ENCODE results near the gene AKAP1. TPM values are rescaled to one million over a fixed set of nuclear protein-coding genes. Genes with fewer than 3 reads are reported as not detected.

AKAP1 gene
- total RNA-seq, 5 donors from 2014 or later (not counting 1 experiment from before 2014, with no cell fraction given): 28.9 to 42.5 (median 35.6) TPM

GRCh38 chr17:57142925-57143324, 57.9 kb downstream of the AKAP1 start:
- ChIA-PET POLR2A (no interaction called here), CTCF (interaction anchor here (0.5 to 1.3 kb wide), 2 partner anchors 9 to 640 kb away, joined by 3 to 5 read pairs; no protein-coding TSS in a partner anchor)
- peaks cover 0 to 17% of the 10 kb centered on the region in 2 experiments for H3K27me3 ChIP-seq (replicated peaks in 1 of 2; ENCODE audit: control insufficient read depth in 2 of 2, extremely low read depth in 1 of 2, insufficient read depth in 2 of 2, low read length in 1 of 2)
- Mint-ChIP-seq H3K27me3 (peaks cover 0 to 3% of the 10 kb centered on the region in 2 donors), H3K4me3 (no peak overlapping the region), H3K4me1 (no peaks in the 10 kb centered on the region), H3K27ac (no peak overlapping the region), H3K9me3 (no peaks in the 10 kb centered on the region), H3K36me3 (no peaks in the 10 kb centered on the region)
- DNase-seq: no peak
- no peaks in the 10 kb centered on the region for H3K4me1 ChIP-seq (ENCODE audit: control insufficient read depth in 1 of 2, extremely low read depth in 1 of 2, insufficient read depth in 2 of 2, low read length in 2 of 2)
- H3K9me3 ChIP-seq: no peaks in the 10 kb centered on the region
- ATAC-seq (replicated peaks in 1 of 4): no peak
- H3K36me3 ChIP-seq (ENCODE audit: control insufficient read depth in 2 of 2, extremely low read depth in 1 of 2, insufficient read depth in 1 of 2, low read length in 1 of 2): no peaks in the 10 kb centered on the region
- WGBS (ENCODE audit: insufficient coverage): 67% methylated on average over 3 of the region's 4 CpGs
- no peak overlapping the region for H3K4me3 ChIP-seq (ENCODE audit: control insufficient read depth in 1 of 2, extremely low read depth in 1 of 2, low read length in 1 of 2)
- no peak overlapping the region for H3K27ac ChIP-seq (ENCODE audit: low read length)

- peaks cover 0 to 3% of the 10 kb centered on the region in 2 donors for H3K27me3 Mint-ChIP-seq
- no peaks in the 10 kb centered on the region for H3K4me1 ChIP-seq (ENCODE audit: control insufficient read depth in 1 of 2, extremely low read depth in 1 of 2, insufficient read depth in 2 of 2, low read length in 2 of 2)
- 67% methylated on average over 2 of the region's 2 CpGs for WGBS (ENCODE audit: insufficient coverage)
- no peaks in the 10 kb centered on the region for H3K4me1 Mint-ChIP-seq
- H3K27ac ChIP-seq (ENCODE audit: low read length): no peak overlapping the region
- H3K9me3 Mint-ChIP-seq: no peaks in the 10 kb centered on the region
- H3K36me3 ChIP-seq (ENCODE audit: control insufficient read depth in 2 of 2, extremely low read depth in 1 of 2, insufficient read depth in 1 of 2, low read length in 1 of 2): no peaks in the 10 kb centered on the region
- ChIA-PET POLR2A (no interaction called here), CTCF (interaction anchor here (0.5 to 1.3 kb wide), 4 partner anchors 9 to 780 kb away, joined by 3 to 5 read pairs (median 4); no protein-coding TSS in a partner anchor)
- no peak overlapping the region for H3K4me3 Mint-ChIP-seq
- H3K36me3 Mint-ChIP-seq: no peaks in the 10 kb centered on the region
- ATAC-seq (replicated peaks in 1 of 4) (no peak), DNase-seq (no peak)
- no peak overlapping the region for H3K4me3 ChIP-seq (ENCODE audit: control insufficient read depth in 1 of 2, extremely low read depth in 1 of 2, low read length in 1 of 2)
- H3K9me3 ChIP-seq: no peaks in the 10 kb centered on the region
- no peak overlapping the region for H3K27ac Mint-ChIP-seq
- H3K27me3 ChIP-seq (replicated peaks in 1 of 2; ENCODE audit: control insufficient read depth in 2 of 2, extremely low read depth in 1 of 2, insufficient read depth in 2 of 2, low read length in 1 of 2): peaks cover 0 to 12% of the 10 kb centered on the region in 2 experiments
Measured at GRCh38 chr17:57143361-57143760, 58.3 kb downstream of the AKAP1 start.

- Histone ChIP-seq H3K27me3 (replicated peaks in 1 of 2; ENCODE audit: control insufficient read depth in 2 of 2, extremely low read depth in 1 of 2, insufficient read depth in 2 of 2, low read length in 1 of 2) (peaks cover 0 to 11% of the 10 kb centered on the region in 2 experiments), H3K27ac (ENCODE audit: low read length) (no peak overlapping the region), H3K36me3 (ENCODE audit: control insufficient read depth in 2 of 2, extremely low read depth in 1 of 2, insufficient read depth in 1 of 2, low read length in 1 of 2) (no peaks in the 10 kb centered on the region), H3K4me3 (ENCODE audit: control insufficient read depth in 1 of 2, extremely low read depth in 1 of 2, low read length in 1 of 2) (no peak overlapping the region), H3K4me1 (ENCODE audit: control insufficient read depth in 1 of 2, extremely low read depth in 1 of 2, insufficient read depth in 2 of 2, low read length in 2 of 2) (no peaks in the 10 kb centered on the region), H3K9me3 (no peaks in the 10 kb centered on the region)
- ATAC-seq (replicated peaks in 1 of 4) (no peak), DNase-seq (no peak)
- H3K4me3 Mint-ChIP-seq: no peak overlapping the region
- no peaks in the 10 kb centered on the region for H3K4me1 Mint-ChIP-seq
- no peaks in the 10 kb centered on the region for H3K36me3 Mint-ChIP-seq
- ChIA-PET CTCF (interaction anchor here (0.7 to 1.3 kb wide), 3 partner anchors 387 to 779 kb away, joined by 3 to 4 read pairs (median 3); no protein-coding TSS in a partner anchor), POLR2A (interaction anchor here in 1 of 2 donors (0.6 kb wide), 1 partner anchor 1236 kb away, joined by 3 read pairs; no protein-coding TSS in a partner anchor)
- WGBS (ENCODE audit: insufficient coverage): 74% methylated on average over 5 of the region's 5 CpGs
- peaks cover 0 to 5% (median 3%) of the 10 kb centered on the region in 3 donors for H3K9me3 Mint-ChIP-seq
- no peak overlapping the region for H3K27ac Mint-ChIP-seq
- peaks cover 3 to 4% of the 10 kb centered on the region in 2 donors for H3K27me3 Mint-ChIP-seq
Measured at GRCh38 chr17:57143919-57144318, 58.9 kb downstream of the AKAP1 start.

GRCh38 chr17:57144567-57144966, 59.5 kb downstream of the AKAP1 start:
- H3K27ac Mint-ChIP-seq: no peak overlapping the region
- WGBS (ENCODE audit: insufficient coverage): 100% methylated on average over 1 of the region's 7 CpGs
- H3K27ac ChIP-seq (ENCODE audit: low read length): no peak overlapping the region

GRCh38 chr17:57145347-57145746, 60.3 kb downstream of the AKAP1 start:
- POLR2A ChIA-PET: no interaction called here
- no peak overlapping the region for H3K4me3 Mint-ChIP-seq
- H3K9me3 ChIP-seq: no peaks in the 10 kb centered on the region
- H3K27me3 ChIP-seq (replicated peaks in 1 of 2; ENCODE audit: control insufficient read depth in 2 of 2, extremely low read depth in 1 of 2, insufficient read depth in 2 of 2, low read length in 1 of 2): peaks cover 0 to 18% of the 10 kb centered on the region in 2 experiments
- H3K4me3 ChIP-seq (ENCODE audit: control insufficient read depth in 1 of 2, extremely low read depth in 1 of 2, low read length in 1 of 2): no peak overlapping the region
- no peaks in the 10 kb centered on the region for H3K4me1 Mint-ChIP-seq
- no peak for DNase-seq
- H3K4me1 ChIP-seq (ENCODE audit: control insufficient read depth in 1 of 2, extremely low read depth in 1 of 2, insufficient read depth in 2 of 2, low read length in 2 of 2): no peaks in the 10 kb centered on the region
- CTCF ChIA-PET: no interaction called here
- H3K9me3 Mint-ChIP-seq: peaks cover 0 to 6% (median 4%) of the 10 kb centered on the region in 3 donors
- WGBS (ENCODE audit: insufficient coverage): 75% methylated on average over 1 of the region's 5 CpGs
- H3K36me3 Mint-ChIP-seq: no peaks in the 10 kb centered on the region
- H3K27me3 Mint-ChIP-seq: peaks cover 4 to 6% of the 10 kb centered on the region in 2 donors
- H3K27ac ChIP-seq (ENCODE audit: low read length): no peak overlapping the region
- no peak overlapping the region for H3K27ac Mint-ChIP-seq
- ATAC-seq (replicated peaks in 1 of 4): no peak
- no peaks in the 10 kb centered on the region for H3K36me3 ChIP-seq (ENCODE audit: control insufficient read depth in 2 of 2, extremely low read depth in 1 of 2, insufficient read depth in 1 of 2, low read length in 1 of 2)

More at GRCh38 chr17:57144567-57144966, 59.5 kb downstream of the AKAP1 start:
- ChIA-PET CTCF (no interaction called here), POLR2A (interaction anchor here in 1 of 2 donors (0.6 kb wide), 1 partner anchor 1235 kb away, joined by 3 read pairs; no protein-coding TSS in a partner anchor)
- Mint-ChIP-seq H3K4me1 (no peaks in the 10 kb centered on the region), H3K9me3 (peaks cover 0 to 6% (median 4%) of the 10 kb centered on the region in 3 donors), H3K27me3 (peaks cover 4 to 6% of the 10 kb centered on the region in 2 donors), H3K36me3 (no peaks in the 10 kb centered on the region), H3K4me3 (no peak overlapping the region)
- no peaks in the 10 kb centered on the region for H3K9me3 ChIP-seq
- H3K4me1 ChIP-seq (ENCODE audit: control insufficient read depth in 1 of 2, extremely low read depth in 1 of 2, insufficient read depth in 2 of 2, low read length in 2 of 2): no peaks in the 10 kb centered on the region
- H3K27me3 ChIP-seq (replicated peaks in 1 of 2; ENCODE audit: control insufficient read depth in 2 of 2, extremely low read depth in 1 of 2, insufficient read depth in 2 of 2, low read length in 1 of 2): peaks cover 0 to 17% of the 10 kb centered on the region in 2 experiments
- no peak overlapping the region for H3K4me3 ChIP-seq (ENCODE audit: control insufficient read depth in 1 of 2, extremely low read depth in 1 of 2, low read length in 1 of 2)
- ATAC-seq (replicated peaks in 1 of 4) (no peak), DNase-seq (no peak)
- H3K36me3 ChIP-seq (ENCODE audit: control insufficient read depth in 2 of 2, extremely low read depth in 1 of 2, insufficient read depth in 1 of 2, low read length in 1 of 2): no peaks in the 10 kb centered on the region

- Mint-ChIP-seq H3K4me3 (no peak overlapping the region), H3K9me3 (peaks cover 0 to 6% (median 4%) of the 10 kb centered on the region in 3 donors), H3K27me3 (peaks cover 4 to 6% of the 10 kb centered on the region in 2 donors), H3K27ac (no peak overlapping the region), H3K36me3 (no peaks in the 10 kb centered on the region), H3K4me1 (no peaks in the 10 kb centered on the region)
- ATAC-seq (replicated peaks in 1 of 4): no peak
- POLR2A ChIA-PET: no interaction called here
- Histone ChIP-seq H3K36me3 (ENCODE audit: control insufficient read depth in 2 of 2, extremely low read depth in 1 of 2, insufficient read depth in 1 of 2, low read length in 1 of 2) (no peaks in the 10 kb centered on the region), H3K9me3 (no peaks in the 10 kb centered on the region), H3K4me1 (ENCODE audit: control insufficient read depth in 1 of 2, extremely low read depth in 1 of 2, insufficient read depth in 2 of 2, low read length in 2 of 2) (no peaks in the 10 kb centered on the region), H3K27me3 (replicated peaks in 1 of 2; ENCODE audit: control insufficient read depth in 2 of 2, extremely low read depth in 1 of 2, insufficient read depth in 2 of 2, low read length in 1 of 2) (peaks cover 0 to 22% of the 10 kb centered on the region in 2 experiments), H3K27ac (ENCODE audit: low read length) (no peak overlapping the region), H3K4me3 (ENCODE audit: control insufficient read depth in 1 of 2, extremely low read depth in 1 of 2, low read length in 1 of 2) (no peak overlapping the region)
- DNase-seq: no peak
- CTCF ChIA-PET: no interaction called here
- WGBS (ENCODE audit: insufficient coverage): 86% methylated on average over 5 of the region's 5 CpGs
Measured at GRCh38 chr17:57146273-57146672, 61.2 kb downstream of the AKAP1 start.
